Upper lobe of left lung (tissue), 6 donors: ENCODE measurements around the gene NACC2. TPM values are rescaled to one million over a fixed set of nuclear protein-coding genes. Genes with fewer than 3 reads are reported as not detected.
A peak's percentile ranks its signal among the peaks of the same experiment; 100 is the strongest.

ENCODE experiments used
- ATAC-seq, 2 donors: fragments of 200-7000 bp; cut with Tn5 transposase; one replicate each; pipeline ENCODE4 v1.9.1; 2022; ENCODE audit warnings: mild to moderate bottlenecking in 2 of 2, moderate library complexity in 2 of 2; ENCODE audit not compliant: low FRiP score in 2 of 2
- DNase-seq, 2 donors: peaks; one replicate each; pipeline ENCODE4 v3.0.0-alpha.2; 2019 to 2020
- H3K27ac ChIP-seq, 4 donors: fragments of 200-600 bp; sonication (generic); one replicate each; pipeline ENCODE4 v1.5.1; 2016 to 2019
- H3K27me3 ChIP-seq, 4 donors: fragments of 200-600 bp; sonication (generic); one replicate each; pipeline ENCODE4 v1.5.1; 2017 to 2019
- H3K36me3 ChIP-seq, 4 donors: fragments of 200-600 bp; sonication (generic); one replicate each; pipeline ENCODE4 v1.5.1; 2016 to 2019
- H3K4me1 ChIP-seq, 4 donors: fragments of 200-600 bp; sonication (generic); one replicate each; pipeline ENCODE4 v1.5.1; 2018 to 2019
- H3K4me3 ChIP-seq, 4 donors: fragments of 200-600 bp; sonication (generic); one replicate each; pipeline ENCODE4 v1.5.1; 2017 to 2019; ENCODE audit warnings: mild to moderate bottlenecking in 2 of 4, moderate library complexity in 1 of 4
- H3K9me3 ChIP-seq, 4 donors: fragments of 200-600 bp; sonication (generic); one replicate each; pipeline ENCODE4 v1.5.1; 2018 to 2019
- EP300 ChIP-seq, 4 donors: sonication (generic); formaldehyde crosslinking; IDR thresholded peaks; one replicate each; pipeline ENCODE4 v1.5.1; 2017; ENCODE audit warnings: antibody characterized with exemption in 4 of 4, control low read depth in 2 of 4
- POLR2A ChIP-seq, 4 donors: fragments of 450-650 bp; IDR thresholded peaks; one replicate each; pipeline ENCODE4 v1.5.1; 2016 to 2017; ENCODE audit warnings: antibody characterized with exemption in 4 of 4, mild to moderate bottlenecking in 2 of 4
- POLR2AphosphoS5 ChIP-seq, 2 donors: sonication (generic); formaldehyde crosslinking; IDR thresholded peaks; one replicate each; pipeline ENCODE4 v1.5.1; 2017; ENCODE audit warnings: antibody characterized with exemption in 2 of 2
- WGBS, 2 donors: methylation state at CpG; one replicate each; pipeline ENCODE4 v1.1.5; 2017 to 2018; 5-methylcytosine and 5-hydroxymethylcytosine counted together
- total RNA-seq, 6 donors: library from RNA; depleted of rRNA in 4 of 6; stranded (reverse); fragments of >200 nt in 4 of 6; gene quantifications; one replicate each; pipeline versions ENCODE4 v1.1.0 to v1.2.1, GENCODE V29; 2016 to 2021
- TF ChIP-seq, protein P1 (sequence below), 6 experiments: fragments of 450-650 bp in 4 of 6; fragments of 200-600 bp in 2 of 6; sonication (generic) in 2 of 6; IDR thresholded peaks; one replicate each; pipeline ENCODE4 v1.5.1; 2016 to 2019; ENCODE audit warnings: antibody characterized with exemption in 6 of 6
- donor health status: DM: no; HTN: no; CAD: no; lungs with moderate emphysema.
- donor health status: DM: no; HTN: yes; CAD: no; lungs with severe emphysema.

The NACC2 gene
- total RNA-seq, 6 donors from 2014 or later, result 16.8 to 38.4 (median 31.3) TPM

DNA sequence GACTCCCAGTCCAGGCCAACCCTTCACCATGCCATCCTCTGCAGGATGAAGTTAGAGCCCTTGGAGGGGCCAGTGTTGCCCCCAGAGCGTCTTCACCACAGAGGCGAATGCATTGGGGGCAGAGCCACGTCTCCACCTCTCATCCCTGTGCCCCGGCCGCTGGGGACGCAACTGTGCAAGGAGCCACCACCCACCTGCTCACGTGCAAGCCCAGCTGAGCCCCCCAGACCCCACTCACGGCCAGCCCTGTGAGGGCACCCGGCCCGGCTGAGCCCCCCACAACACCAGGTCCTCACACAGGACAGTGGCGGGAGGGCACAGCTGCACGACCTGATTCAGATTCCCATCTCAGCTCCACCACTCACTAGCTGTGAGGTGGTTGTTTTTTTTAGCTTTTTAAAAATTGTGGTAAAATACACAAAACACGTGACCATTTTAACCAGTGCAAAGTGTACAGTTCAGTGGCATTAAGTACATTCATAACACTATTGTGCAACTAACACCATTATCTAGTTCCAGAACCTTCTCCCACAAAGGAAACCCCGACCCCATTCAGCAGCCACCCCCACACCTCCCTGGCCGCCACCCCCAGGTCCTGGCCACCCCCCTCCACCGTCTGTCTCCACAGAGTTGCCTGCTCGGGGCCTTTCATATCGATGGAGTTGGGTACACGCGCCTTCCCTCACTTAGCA lies 100.4 kb downstream of the NACC2 start:
- H3K27me3 ChIP-seq, result no peaks in the 10 kb centered on the region
- ATAC-seq, result no peak
- peak overlapping the region; percentile 84 to 95 (median 88) for H3K27ac ChIP-seq
- H3K9me3 ChIP-seq, result no peaks in the 10 kb centered on the region
- TF ChIP-seq POLR2AphosphoS5 (IDR thresholded peaks at IDR 0.05) (no peak), EP300 (IDR thresholded peaks at IDR 0.05) (no peak), POLR2A (IDR thresholded peaks at IDR 0.05) (no peak)
- TF ChIP-seq, protein P1, sequence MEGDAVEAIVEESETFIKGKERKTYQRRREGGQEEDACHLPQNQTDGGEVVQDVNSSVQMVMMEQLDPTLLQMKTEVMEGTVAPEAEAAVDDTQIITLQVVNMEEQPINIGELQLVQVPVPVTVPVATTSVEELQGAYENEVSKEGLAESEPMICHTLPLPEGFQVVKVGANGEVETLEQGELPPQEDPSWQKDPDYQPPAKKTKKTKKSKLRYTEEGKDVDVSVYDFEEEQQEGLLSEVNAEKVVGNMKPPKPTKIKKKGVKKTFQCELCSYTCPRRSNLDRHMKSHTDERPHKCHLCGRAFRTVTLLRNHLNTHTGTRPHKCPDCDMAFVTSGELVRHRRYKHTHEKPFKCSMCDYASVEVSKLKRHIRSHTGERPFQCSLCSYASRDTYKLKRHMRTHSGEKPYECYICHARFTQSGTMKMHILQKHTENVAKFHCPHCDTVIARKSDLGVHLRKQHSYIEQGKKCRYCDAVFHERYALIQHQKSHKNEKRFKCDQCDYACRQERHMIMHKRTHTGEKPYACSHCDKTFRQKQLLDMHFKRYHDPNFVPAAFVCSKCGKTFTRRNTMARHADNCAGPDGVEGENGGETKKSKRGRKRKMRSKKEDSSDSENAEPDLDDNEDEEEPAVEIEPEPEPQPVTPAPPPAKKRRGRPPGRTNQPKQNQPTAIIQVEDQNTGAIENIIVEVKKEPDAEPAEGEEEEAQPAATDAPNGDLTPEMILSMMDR (IDR thresholded peaks at IDR 0.05), result no peak
- WGBS, 2 donors, result 61 to 66% methylated on average over 12 to 20 of the region's 20 CpGs
- peaks cover 50 to 67% (median 63%) of the 10 kb centered on the region in 4 donors for H3K4me1 ChIP-seq
- DNase-seq, result peak in 1 of 2 donors; percentile 69
- no peaks in the 10 kb centered on the region for H3K36me3 ChIP-seq
- H3K4me3 ChIP-seq, result no peak overlapping the region

DNA sequence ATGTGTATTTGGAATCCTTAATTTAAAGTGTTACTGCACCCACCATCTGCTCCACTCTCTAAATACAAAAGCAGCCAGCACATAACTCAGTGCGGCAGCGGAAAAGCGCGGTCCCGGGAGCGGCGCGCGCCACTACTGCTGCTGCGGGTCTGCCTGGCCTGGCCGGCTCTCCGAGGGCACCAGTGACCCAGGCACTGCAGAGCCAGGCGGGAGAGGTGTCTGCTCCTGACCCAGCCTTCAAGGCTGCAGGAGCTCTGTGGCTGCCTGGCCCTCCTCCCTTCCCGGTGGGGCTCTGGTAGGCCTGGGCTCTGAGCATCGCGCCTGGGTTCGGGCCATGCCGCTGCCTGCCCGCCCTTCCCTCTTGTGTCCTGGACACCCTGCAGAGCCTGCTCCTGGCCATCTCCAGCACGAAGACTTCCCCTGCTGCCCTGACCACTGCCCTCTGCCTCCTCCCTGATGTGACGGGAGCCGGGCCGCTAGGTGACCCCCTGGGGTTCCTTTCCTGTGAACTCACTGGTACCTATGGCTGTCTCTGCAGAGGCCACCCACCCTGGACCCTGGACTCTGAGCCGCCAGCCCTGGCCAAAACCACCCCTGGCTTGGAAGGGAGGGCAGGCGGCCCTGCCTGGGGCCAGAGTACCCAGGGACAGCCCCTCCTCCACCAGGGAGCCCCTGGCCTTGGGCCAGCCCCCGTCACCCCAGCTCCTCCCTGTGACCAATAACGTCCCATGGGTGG lies 101.2 kb downstream of the NACC2 start:
- TF ChIP-seq EP300 (IDR thresholded peaks at IDR 0.05), result no peak
- no peak for TF ChIP-seq POLR2AphosphoS5 (IDR thresholded peaks at IDR 0.05)
- H3K4me3 ChIP-seq, result no peak overlapping the region
- 72 to 74% methylated on average over 20 to 27 of the region's 27 CpGs for WGBS, 2 donors
- peaks cover 51 to 74% (median 70%) of the 10 kb centered on the region in 4 donors for H3K4me1 ChIP-seq
- H3K36me3 ChIP-seq, result no peaks in the 10 kb centered on the region
- peak overlapping the region; percentile 84 to 95 (median 88) for H3K27ac ChIP-seq
- ATAC-seq (no peak), DNase-seq (peak in 1 of 2 donors; percentile 81)
- no peaks in the 10 kb centered on the region for H3K27me3 ChIP-seq
- no peaks in the 10 kb centered on the region for H3K9me3 ChIP-seq

DNA sequence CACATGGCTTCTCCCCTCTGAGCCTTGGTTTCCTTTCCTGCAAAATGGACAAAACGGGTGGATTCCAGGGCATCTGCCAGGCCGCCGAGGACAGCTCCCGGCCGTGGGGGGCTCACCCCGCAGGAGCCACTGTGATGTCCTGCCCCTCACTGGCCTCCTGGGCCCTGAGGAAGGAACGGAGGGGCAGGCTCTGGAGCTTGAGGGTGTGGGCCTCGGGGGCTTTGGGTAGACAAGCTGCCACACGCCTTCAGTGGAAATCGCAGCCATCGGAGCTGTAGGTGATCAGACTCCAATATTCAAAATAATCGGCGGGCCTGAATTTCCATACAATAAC lies 101.7 kb downstream of the NACC2 start:
- no peak for TF ChIP-seq POLR2A (IDR thresholded peaks at IDR 0.05)
- no peak for TF ChIP-seq EP300 (IDR thresholded peaks at IDR 0.05)
- no peak for TF ChIP-seq POLR2AphosphoS5 (IDR thresholded peaks at IDR 0.05)
- TF ChIP-seq, protein P1 (IDR thresholded peaks at IDR 0.05), result no peak
- ATAC-seq (no peak), DNase-seq (peak in 1 of 2 donors; percentile 71)
- Histone ChIP-seq H3K36me3 (no peaks in the 10 kb centered on the region), H3K27me3 (no peaks in the 10 kb centered on the region), H3K9me3 (no peaks in the 10 kb centered on the region), H3K4me3 (peak overlapping the region in 3 of 4 donors; percentile 23 to 44 (median 26)), H3K4me1 (peaks cover 51 to 74% (median 70%) of the 10 kb centered on the region in 4 donors), H3K27ac (peak overlapping the region; percentile 84 to 95 (median 88))
- WGBS, 2 donors, result 57 to 77% methylated on average over 7 to 13 of the region's 13 CpGs

DNA sequence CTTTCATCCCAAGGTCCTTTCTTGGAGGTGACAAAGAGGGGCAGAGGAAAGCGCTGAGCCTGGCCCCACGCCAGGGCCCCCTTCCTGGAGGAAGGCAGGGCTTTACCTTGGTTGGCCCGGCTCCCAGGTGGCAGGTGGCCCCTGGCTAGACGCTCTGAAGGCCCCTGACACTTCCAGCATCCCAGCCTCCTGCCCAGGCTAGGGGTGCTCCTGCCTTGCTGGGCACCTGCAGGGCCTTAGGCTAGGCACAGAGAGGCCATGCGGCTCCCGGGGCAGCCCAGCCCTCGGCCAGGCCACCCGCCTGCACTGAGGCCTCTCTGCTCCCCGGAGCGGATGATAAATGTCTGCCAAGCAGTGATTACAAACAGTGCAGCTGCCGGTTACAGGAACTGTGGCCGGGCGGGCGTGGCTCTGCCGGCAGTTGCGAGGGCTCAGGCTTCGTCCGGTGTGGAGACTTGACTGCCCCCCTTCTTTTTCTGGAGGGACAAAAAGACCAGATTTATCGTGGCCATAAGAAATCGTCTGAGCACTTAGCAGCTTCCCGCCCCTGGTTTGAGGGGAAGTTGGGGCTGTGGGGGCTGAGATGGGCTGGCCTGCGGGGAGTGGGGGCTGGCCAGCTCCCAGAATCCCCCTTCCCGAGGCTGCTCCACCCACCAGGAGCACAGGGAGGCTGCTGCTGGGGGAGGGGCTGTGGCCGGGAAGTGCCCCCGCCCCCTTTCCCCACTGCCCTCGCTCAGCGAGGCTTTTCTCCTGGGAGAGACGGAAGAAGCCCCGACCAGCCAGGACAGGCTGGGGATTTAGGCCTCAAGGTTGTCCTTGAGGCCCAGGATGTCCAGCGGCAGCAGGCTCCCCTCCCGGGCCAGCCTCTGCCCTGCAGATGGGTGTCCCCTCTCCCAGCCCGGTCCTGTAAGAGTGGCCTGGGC lies 102.3 kb downstream of the NACC2 start:
- no peaks in the 10 kb centered on the region for H3K9me3 ChIP-seq
- peak; percentile 87 to 93 for DNase-seq
- no peaks in the 10 kb centered on the region for H3K36me3 ChIP-seq
- ATAC-seq, result peak; percentile 73 to 88
- TF ChIP-seq, protein P1 (IDR thresholded peaks at IDR 0.05), result no peak
- TF ChIP-seq POLR2A (IDR thresholded peaks at IDR 0.05), result peak in 2 of 4 donors; percentile 22 to 41
- peak; percentile 84 to 89 for TF ChIP-seq POLR2AphosphoS5 (IDR thresholded peaks at IDR 0.05)
- peak in 3 of 4 donors; percentile 11 to 71 (median 64) for TF ChIP-seq EP300 (IDR thresholded peaks at IDR 0.05)
- H3K4me3 ChIP-seq, result peak overlapping the region in 3 of 4 donors; percentile 23 to 44 (median 26)
- H3K27ac ChIP-seq, result peak overlapping the region; percentile 84 to 95 (median 88)
- WGBS, 2 donors, result 4 to 13% methylated on average over 4 to 28 of the region's 32 CpGs
- no peaks in the 10 kb centered on the region for H3K27me3 ChIP-seq
- peaks cover 51 to 71% (median 68%) of the 10 kb centered on the region in 4 donors for H3K4me1 ChIP-seq
